Measurements from ENCODE around the gene PPP2R3B.
"Not testable (repeated sequence)": the region's sequence is repeated elsewhere in the genome, so short reads cannot be mapped to it uniquely, and the experiment has no call there.

The PPP2R3B gene, protein sequence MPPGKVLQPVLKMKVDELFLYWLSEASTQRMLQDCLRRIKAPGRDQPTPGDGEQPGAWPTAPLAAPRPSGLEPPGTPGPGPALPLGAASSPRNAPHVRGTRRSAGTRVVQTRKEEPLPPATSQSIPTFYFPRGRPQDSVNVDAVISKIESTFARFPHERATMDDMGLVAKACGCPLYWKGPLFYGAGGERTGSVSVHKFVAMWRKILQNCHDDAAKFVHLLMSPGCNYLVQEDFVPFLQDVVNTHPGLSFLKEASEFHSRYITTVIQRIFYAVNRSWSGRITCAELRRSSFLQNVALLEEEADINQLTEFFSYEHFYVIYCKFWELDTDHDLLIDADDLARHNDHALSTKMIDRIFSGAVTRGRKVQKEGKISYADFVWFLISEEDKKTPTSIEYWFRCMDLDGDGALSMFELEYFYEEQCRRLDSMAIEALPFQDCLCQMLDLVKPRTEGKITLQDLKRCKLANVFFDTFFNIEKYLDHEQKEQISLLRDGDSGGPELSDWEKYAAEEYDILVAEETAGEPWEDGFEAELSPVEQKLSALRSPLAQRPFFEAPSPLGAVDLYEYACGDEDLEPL

DNA sequence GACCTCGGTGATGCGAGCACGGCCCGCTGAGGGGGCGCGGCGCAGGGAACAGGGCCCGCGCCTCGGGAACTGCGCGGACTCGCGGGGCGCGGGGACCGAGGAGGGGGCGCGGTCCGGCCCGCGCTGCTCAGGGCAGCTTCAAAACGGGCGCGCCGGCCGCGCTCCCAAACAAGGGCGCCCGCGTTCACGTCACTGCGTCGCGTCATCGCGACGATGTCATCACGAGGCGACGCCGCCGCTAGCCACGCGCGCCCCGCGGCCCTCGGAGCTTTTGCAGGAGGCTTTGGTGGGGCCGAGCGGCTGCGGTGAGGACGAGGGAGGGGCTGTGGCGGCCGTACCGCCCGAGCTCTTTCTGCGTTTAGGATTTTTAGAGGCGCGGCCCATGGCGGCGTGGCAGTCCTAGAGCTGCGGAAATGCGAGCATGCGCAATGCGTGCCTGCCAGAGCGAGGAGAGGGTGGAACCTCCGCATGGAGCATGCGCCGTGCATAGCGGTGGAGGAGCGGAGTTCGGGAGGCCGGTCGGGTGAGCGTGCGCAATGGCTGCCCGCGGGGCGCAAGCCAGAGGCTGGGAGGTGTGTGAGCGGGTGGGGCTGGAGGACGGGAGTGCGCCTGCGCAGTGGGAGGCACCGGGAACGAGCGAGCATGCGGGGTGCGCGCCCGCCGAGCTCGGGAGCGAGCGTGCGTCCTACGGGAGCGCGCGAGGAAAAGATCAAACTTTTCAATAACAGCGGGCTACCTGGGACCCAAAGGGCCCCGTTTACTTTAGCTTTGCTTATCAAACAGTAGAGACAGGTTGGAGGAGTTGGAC lies at the start of gene PPP2R3B:
PPP2R3B (minus strand) TSS at position 140 of the 808 bp plus-strand sequence. CDS start 216 bp downstream, outside the sequence.
- DNase-seq: no peak

- no peak for DNase-seq
Measured at GRCh38 chrX:435536-436122, 48.9 kb upstream of the PPP2R3B start.

DNA sequence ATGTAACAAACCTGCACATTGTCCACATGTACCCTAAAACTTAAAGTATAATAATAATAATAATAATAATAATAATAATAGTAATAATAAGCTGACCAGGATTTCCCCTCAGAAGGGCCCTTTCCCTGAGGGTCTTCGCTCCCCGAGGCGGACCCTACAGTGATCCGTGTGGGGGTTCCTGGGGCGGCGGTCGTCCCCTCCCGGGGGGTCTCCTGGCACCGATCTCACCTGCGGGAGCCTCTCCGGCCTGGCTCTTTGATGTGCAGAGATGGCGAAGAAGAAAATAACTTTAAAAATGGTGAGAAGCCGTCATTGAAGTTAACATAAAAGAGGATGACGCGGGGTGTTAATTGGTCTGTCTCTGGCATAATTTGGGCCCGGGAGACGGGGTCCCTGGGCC lies 48.2 kb upstream of the PPP2R3B start:
- DNase-seq: no peak

DNA sequence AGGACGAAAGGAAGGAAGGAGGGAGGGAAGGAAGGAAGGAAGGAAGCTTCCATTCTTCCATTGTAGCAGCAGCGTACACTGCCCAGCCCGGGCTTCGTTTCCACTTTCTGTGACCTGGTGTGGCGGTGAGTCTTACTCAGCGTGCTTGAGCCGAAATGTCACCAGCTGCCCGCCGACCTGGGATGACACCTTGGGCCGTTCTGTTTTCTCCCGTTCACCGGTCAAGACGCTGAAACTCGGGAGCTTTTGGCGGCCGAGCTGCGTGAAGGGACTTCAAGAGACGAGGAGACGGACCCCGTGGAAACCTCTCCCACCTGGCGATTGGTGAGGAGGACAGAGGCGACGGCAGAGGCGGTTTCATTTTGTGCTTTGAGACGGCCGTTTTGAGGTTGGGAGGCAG lies 47.1 kb upstream of the PPP2R3B start:
- DNase-seq: no peak

DNA sequence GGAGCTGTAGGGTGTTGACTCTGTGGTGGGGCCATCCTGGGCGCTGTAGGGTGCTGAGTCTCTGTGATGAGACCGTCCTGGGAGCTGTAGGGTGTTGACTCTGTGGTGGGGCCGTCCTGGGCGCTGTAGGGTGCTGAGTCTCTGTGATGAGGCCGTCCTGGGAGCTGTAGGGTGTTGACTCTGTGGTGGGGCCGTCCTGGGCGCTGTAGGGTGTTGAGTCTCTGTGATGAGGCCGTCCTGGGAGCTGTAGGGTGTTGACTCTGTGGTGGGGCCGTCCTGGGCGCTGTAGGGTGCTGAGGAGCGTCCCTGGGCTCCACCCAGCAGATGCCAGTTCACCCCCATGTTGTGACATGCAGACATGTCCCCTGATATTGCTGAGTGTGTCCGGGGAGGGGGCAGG lies 46.0 kb upstream of the PPP2R3B start:
- DNase-seq: not testable (repeated sequence)

- no peak for DNase-seq
Measured at GRCh38 chrX:431492-432111, 44.9 kb upstream of the PPP2R3B start.

- no peak for DNase-seq
Measured at GRCh38 chrX:431056-431455, 44.3 kb upstream of the PPP2R3B start.

- DNase-seq: no peak
Measured at GRCh38 chrX:429266-429825, 42.6 kb upstream of the PPP2R3B start.

DNA sequence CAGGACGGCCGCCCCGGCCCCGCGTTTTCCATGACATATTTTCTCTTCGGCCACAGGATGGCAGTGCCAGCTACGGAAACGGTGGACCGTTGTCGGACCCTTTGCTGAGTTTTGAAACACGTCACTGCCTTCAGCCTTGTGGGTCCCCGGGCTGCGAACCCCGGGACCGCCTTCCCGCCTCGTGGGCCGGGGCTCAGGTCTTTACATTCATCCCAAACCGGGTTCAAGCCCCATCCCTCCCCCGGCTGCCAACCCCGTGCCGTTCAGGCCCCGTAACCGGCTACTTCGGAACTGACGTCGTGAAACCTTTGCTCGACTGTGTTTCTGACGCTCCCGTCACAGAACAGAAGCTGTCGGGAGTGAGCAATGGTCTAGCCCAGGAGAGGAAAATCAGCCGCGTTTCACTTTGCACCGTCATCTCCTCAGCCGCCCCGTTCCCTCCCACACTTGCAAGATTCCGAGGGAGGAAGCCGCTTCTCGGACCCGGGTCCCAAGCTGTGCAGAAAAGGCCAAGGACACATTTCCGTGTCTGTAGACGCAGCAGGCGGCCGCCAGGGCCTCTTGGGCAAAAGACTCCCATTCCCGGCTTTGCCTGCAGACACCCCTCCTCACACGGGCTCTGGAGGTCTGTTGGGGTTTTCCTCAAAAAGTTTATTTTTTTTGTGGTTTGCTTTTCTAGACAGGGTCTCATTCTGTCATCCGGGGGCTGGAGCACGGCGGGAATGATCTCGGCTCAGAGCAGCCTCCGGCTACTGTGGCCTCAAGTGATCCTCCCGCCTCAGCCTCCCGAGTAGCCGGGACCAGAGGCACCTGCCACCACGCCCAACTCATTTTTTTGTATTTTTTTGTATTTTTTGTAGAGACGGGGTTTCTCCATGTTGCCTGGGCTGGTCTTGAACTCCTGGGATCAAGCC lies 41.4 kb upstream of the PPP2R3B start:
- no peak for DNase-seq

DNA sequence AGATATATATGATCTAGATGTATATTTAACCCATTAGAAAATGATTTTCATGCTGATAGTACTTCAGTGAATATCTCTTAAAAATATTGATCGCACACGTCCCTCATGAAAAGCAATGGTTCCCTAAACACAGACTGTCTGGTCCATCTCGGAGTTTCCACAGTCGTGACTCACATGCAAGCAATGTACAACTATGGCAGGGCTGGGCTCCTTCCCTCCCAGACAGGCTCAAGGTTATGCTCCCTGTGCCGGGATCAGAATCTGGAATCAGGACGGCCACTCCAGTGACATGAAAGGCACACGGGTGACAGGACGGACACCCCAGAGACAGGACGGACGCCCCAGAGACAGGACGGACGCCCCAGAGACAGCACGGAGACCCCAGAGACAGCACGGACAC lies 40.2 kb upstream of the PPP2R3B start:
- DNase-seq: no peak

- no peak for DNase-seq
Measured at GRCh38 chrX:425056-425455, 38.3 kb upstream of the PPP2R3B start.

DNA sequence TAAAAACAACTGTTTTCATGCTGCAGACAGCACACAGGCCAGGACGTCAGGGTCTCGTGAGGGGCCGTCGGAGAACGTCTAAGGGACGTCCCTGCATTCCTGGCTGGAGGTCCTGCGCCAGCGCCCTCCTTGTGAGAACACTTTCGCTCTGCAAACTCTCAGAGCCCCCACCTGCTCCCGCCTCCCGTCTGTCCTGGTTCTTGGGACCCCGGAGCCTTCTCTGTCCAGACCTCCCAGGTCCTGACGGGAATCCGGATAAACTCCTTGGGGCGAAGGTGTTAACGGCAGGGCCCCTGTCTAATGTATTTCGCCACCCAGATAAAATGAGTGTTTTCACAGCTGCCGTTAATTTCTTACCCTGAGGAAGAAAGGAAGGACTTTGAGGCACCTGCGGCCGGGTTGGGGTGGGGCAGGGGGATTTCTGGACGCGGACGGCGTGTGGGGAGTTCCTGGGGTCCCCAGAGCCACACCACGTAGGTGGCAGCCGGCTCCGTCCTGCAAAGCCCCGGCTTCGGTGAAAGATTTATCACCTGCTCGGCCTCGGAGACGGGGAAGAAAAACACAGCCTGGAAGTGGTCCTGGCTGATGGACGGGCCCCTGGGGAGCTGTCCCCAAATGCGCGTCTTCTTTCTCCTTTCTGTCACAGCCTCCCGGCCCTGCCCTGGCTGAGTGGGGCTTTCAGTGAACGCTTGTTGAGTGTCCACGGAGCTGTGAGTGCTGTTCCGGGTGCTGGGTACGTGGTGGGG lies 35.1 kb upstream of the PPP2R3B start:
- DNase-seq: no peak

DNA sequence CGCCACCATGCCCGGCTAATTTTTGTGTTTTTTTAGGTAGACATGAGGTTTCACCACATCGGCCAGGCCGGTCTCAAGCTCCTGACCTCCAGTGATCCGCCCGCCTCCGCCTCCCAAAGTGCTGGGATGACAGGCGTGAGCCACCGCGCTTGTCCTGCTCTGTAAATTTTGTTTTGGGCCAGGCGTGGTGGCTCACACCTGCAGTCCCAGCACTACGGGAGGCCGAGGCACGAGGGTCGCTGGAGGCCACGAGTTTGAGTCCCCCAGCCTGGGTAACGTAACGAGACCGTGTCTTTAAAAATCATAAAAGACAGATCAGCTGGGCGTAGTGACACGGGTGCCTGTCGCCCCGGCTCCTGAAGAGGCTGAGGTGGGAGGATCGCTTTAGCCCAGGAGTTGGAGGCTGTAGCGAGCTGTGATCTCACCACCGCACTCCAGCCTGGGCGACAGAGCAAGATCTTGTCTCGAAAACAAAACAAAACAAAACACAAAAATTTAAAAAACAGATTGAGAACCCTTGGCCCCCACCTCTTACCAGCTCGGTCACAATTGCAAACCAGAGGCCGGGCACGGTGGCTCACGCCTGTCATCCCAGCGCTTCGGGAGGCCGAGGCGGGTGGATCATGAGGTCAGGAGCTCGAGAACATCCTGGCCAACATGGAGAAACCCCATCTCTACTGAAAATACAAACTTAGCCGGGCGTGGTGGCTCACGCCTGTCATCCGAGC lies 34.0 kb upstream of the PPP2R3B start:
- DNase-seq: no peak

DNA sequence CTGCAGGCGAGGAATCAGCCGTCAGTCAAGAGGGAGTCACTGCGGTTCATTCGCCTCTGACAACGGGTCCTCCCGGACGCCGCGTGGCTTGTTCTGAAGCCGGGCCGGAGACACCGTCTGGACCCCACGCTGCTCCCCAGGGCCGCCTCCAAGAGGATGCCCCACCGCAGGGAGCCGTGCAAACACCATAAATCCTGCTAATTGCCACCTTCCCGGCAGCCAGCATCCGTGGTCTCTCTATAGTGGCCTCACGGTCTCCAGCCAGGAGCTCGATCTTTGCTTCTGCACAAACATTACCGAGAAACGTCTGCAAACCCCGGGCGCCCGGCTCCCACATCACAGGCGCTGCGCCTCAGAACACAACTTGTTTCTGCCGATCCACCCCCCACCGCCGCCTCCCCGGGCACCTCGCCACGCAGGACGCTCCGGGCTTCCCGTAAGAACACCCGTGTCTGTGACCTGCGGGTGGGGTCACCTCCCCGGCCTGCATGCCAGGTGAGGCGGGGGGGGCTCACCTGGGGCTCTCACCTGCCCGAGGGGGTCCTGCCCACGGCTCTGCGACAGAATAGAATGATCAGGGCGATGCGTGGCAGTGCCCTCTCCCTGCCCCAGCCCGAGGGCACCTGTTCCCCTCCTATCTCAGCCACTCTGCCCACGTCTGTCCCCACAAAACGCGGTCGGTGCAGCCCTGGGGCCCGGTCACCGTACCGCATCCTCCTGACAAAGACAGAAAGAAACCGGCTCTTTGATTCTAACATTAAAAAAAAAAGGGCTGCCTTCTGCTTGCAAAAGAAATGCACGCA lies 32.4 kb upstream of the PPP2R3B start:
- no peak for DNase-seq

DNA sequence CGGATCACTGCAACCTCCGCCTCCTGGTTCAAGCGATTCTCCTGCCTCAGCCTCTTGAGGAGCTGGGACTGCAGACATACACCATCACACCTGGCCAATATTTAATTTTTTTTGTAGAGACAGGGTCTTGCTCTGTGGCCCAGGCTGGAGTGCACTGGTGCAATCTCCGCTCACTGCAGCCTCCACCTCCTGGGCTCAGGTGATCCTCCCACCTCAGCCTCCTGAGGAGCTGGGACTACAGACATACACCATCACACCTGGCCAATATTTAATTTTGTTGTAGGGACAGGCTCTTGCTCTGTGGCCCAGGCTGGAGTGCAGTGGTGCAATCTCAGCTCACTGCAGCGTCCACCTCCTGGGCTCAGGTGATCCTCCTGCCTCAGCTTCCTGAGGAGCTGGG lies 28.8 kb upstream of the PPP2R3B start:
- DNase-seq: not testable (repeated sequence)

- DNase-seq: no peak
Measured at GRCh38 chrX:413322-414201, 26.9 kb upstream of the PPP2R3B start.

GRCh38 chrX:410296-410695 lies 23.6 kb upstream of the PPP2R3B start:
- DNase-seq: no peak

GRCh38 chrX:405149-405548 lies 18.4 kb upstream of the PPP2R3B start:
- DNase-seq: no peak
